ENCODE data around the gene SDR42E2.

DNA sequence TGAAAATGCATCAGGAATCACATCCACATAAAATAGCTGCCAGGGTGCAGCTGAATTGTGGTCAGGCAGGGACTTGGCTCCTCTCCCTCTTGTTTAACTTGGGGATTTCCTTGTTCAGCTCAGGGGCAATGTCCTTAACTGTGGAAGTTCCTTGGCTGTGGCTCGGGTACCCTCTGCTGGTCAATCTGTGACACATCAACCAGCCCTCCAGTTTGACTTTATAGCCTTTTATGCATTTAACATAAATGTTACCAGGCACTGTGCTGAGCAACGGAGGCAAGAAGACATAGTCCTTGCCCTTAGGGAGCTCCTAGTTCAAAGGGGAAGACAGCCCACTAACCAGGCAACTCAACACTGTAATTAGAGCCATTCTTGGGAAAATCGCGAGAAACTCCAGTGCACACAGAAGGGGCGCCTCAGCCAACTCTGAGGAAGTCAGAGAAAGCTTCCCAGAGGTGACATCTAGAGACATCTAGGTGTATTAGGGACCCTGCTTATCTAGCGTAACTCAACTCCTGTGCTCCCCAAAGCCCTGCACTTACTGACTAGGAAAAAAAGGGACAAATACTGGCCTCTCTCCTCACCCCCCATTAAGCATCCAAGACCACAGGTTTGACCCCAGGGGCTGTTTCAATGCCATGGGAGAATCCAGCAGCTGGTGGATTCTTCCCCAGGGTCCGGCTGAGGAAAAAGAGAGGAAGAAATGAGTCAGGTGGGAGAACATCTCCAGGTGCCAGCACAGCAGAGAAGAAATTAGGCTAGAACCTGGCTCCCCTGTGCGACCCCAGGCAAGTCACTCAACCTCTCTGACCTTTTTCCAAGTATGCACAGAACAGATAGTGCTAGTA is 26.5 kb downstream of the SDR42E2 start:
- TF ChIP-seq POLR2A (IDR thresholded peaks at IDR 0.05) = no peak
- TF ChIP-seq, protein P1, sequence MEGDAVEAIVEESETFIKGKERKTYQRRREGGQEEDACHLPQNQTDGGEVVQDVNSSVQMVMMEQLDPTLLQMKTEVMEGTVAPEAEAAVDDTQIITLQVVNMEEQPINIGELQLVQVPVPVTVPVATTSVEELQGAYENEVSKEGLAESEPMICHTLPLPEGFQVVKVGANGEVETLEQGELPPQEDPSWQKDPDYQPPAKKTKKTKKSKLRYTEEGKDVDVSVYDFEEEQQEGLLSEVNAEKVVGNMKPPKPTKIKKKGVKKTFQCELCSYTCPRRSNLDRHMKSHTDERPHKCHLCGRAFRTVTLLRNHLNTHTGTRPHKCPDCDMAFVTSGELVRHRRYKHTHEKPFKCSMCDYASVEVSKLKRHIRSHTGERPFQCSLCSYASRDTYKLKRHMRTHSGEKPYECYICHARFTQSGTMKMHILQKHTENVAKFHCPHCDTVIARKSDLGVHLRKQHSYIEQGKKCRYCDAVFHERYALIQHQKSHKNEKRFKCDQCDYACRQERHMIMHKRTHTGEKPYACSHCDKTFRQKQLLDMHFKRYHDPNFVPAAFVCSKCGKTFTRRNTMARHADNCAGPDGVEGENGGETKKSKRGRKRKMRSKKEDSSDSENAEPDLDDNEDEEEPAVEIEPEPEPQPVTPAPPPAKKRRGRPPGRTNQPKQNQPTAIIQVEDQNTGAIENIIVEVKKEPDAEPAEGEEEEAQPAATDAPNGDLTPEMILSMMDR (IDR thresholded peaks at IDR 0.05) = peak; percentile 62 to 94 (median 88)

All from Peyer's patch (tissue), 4 donors.